C4-2B (cell line): ENCODE measurements around the gene FUT6.
"Not testable (repeated sequence)": the region's sequence is repeated elsewhere in the genome, so short reads cannot be mapped to it uniquely, and the experiment has no call there.

Source experiments
- H3K27ac ChIP-seq: fragments of 450-650 bp; 2 replicates; pipeline ENCODE4 v1.5.1; 2017
- CTCF ChIP-seq: fragments of 450-650 bp; conservative IDR thresholded peaks from 2 replicates; pipeline ENCODE4 v1.5.1; 2017; ENCODE audit warnings: mild to moderate bottlenecking
- ZFX ChIP-seq: fragments of 450-650 bp; IDR thresholded peaks from 2 replicates; pipeline ENCODE4 v1.6.1; 2017

Gene FUT6

DNA sequence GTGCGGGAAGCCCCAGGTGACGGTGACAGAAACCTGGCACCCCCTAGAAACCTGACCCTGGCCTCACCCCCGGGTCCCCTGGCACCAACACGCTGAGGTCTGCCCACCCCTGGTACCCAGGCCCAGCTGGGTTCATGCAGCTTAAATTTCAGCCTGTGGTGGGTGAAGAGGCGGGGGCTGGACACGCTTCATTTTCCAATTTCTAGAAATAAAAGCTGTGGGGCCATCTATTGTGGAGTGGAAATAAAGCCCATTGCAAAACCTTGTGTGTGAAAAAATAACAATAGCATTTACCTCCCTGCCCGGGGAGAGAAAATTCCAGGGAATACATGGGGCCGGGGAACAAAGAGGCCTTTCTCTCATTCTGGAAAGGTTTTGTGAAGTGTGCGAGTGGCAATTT, 38.4 kb upstream of the FUT6 start:
- H3K27ac ChIP-seq, result no peak overlapping the region
- TF ChIP-seq ZFX, result no peak
- TF ChIP-seq CTCF, result no peak

DNA sequence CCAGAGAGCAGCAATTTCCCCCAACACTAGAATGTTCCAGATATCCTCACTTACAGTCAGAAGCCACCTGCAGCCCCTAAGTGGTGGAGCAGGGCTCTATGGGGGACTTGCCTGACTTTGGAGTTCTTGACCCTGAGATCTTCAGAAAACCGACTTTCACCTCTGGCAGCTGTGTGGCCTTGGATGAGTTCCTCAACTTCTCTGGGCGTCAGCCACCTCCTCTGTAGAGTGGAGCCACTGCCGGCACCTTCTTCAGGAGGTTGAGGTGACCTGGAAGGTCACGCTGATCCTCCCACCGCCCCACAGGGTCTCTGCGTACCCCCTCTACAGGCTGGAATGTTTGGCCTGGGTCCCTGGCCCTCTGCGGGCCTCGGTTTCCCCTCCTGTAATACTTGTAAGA, 37.9 kb upstream of the FUT6 start:
- H3K27ac ChIP-seq, result no peak overlapping the region
- no peak for TF ChIP-seq CTCF
- no peak for TF ChIP-seq ZFX

DNA sequence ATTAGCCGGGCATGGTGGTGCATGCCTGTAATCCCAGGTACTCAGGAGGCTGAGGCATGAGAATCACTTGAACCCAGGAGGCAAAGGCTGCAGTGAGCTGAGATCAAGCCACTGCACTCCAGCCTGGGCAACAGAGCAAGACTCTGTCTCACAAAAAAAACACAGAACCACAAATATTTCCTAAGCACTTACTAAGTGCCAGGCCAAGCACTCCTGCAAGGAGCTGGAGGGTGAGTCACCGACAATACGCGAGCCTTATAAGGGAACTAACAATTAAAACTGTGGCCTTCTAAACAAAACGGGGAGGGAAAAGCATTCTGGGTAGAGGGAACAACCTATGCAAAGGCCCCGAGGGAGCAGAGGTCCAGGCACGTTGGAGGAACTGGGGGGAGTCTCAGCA, 35.0 kb upstream of the FUT6 start:
- H3K27ac ChIP-seq, result not testable (repeated sequence)

GRCh38 chr19:5873617-5874199, 34.2 kb upstream of the FUT6 start:
- no peak for TF ChIP-seq ZFX
- TF ChIP-seq CTCF, result no peak
- H3K27ac ChIP-seq, result no peak overlapping the region

DNA sequence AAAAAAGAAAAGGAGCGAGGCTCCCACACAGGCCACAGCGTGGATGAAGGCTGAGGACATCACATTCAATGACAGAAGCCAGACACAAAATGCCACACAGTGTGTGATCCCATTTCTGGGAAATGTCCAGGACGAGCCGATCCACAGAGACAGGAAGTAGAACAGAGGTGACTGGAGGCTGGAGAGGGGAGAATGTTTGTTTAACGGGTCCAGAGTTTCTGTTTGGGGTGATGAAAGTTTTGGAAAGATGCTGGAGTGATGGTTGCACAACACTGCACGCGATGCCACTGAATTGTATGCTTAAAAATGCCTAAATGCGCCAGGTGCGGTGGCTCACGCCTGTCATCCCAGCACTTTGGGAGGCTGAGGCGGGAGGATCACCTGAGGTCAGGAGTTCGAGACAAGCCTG, 31.5 kb upstream of the FUT6 start:
- no peak overlapping the region for H3K27ac ChIP-seq
- TF ChIP-seq ZFX (no peak), CTCF (no peak)

GRCh38 chr19:5867201-5868136, 28.0 kb upstream of the FUT6 start:
- H3K27ac ChIP-seq, result no peak overlapping the region
- TF ChIP-seq ZFX (no peak), CTCF (no peak)

GRCh38 chr19:5865772-5866171, 26.3 kb upstream of the FUT6 start:
- H3K27ac ChIP-seq, result no peak overlapping the region
- TF ChIP-seq CTCF, result no peak
- no peak for TF ChIP-seq ZFX
